Lower leg skin (tissue), 3 donors: ENCODE data around the gene LYST.

ENCODE experiments used
- POLR2A ChIP-seq, 2 donors: fragments of 450-650 bp; IDR thresholded peaks; one replicate each; pipeline ENCODE4 v1.6.1; 2016 to 2017; ENCODE audit warnings: antibody characterized with exemption in 2 of 2, mild to moderate bottlenecking in 1 of 2, moderate library complexity in 1 of 2
- TF ChIP-seq, protein P1 (sequence below), 3 donors: fragments of 450-650 bp; IDR thresholded peaks; one replicate each; pipeline ENCODE4 v1.5.1; 2016; ENCODE audit warnings: antibody characterized with exemption in 3 of 3, mild to moderate bottlenecking in 3 of 3, moderate library complexity in 2 of 3

GRCh38 chr1:235808223-235808622 lies 58.5 kb downstream of the LYST start:
- TF ChIP-seq, protein P1, sequence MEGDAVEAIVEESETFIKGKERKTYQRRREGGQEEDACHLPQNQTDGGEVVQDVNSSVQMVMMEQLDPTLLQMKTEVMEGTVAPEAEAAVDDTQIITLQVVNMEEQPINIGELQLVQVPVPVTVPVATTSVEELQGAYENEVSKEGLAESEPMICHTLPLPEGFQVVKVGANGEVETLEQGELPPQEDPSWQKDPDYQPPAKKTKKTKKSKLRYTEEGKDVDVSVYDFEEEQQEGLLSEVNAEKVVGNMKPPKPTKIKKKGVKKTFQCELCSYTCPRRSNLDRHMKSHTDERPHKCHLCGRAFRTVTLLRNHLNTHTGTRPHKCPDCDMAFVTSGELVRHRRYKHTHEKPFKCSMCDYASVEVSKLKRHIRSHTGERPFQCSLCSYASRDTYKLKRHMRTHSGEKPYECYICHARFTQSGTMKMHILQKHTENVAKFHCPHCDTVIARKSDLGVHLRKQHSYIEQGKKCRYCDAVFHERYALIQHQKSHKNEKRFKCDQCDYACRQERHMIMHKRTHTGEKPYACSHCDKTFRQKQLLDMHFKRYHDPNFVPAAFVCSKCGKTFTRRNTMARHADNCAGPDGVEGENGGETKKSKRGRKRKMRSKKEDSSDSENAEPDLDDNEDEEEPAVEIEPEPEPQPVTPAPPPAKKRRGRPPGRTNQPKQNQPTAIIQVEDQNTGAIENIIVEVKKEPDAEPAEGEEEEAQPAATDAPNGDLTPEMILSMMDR (IDR thresholded peaks at IDR 0.05): no peak
- no peak for TF ChIP-seq POLR2A (IDR thresholded peaks at IDR 0.05)
